Posterior cingulate gyrus (tissue), 11 donors: ENCODE data around the gene PLCG2.

Experiments used
- DNase-seq, 10 donors: peaks; one replicate each; pipeline versions ENCODE4 v3.0.0 to v3.0.0-alpha.2; 2020 to 2021; ENCODE audit warnings: mixed read lengths in 3 of 10
- intact Hi-C: fragments of 100-400 bp; cut with DNase I; formaldehyde crosslinking; loops from one replicate; pipeline ENCODE4 v1.15.1; 2023

Gene PLCG2

GRCh38 chr16:81836279-81837054 lies 57.4 kb downstream of the PLCG2 start:
- intact Hi-C loops = no loop called here

DNA sequence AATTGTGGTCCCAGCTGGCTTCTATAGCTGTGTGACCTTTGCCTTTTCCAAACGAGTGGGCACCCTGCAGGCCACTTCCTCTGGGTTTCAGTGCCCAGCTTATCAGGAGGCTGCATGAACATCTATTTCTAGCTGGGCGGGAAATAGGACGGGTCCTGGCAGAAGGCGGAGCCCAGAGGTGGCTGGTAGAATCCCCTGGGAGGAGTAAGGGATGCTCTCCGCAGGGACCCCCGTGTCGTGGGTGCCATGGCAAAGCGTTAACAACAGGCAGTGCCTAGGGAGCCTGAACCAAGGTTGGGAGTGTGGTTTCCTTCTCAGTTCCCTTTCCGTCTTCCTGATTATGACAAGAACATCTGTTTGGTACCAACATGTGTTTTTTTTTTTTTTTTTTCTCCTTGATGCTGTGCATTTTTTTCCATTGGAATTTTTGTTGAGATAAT lies 58.2 kb downstream of the PLCG2 start:
- intact Hi-C loops = no loop called here

More at GRCh38 chr16:81836279-81837054, 57.4 kb downstream of the PLCG2 start:
- DNase-seq = no peak

GRCh38 chr16:81838794-81839193 lies 59.7 kb downstream of the PLCG2 start:
- DNase-seq = no peak
- intact Hi-C loops = no loop called here

More for the DNA sequence above, 58.2 kb downstream of the PLCG2 start:
- no peak for DNase-seq

DNA sequence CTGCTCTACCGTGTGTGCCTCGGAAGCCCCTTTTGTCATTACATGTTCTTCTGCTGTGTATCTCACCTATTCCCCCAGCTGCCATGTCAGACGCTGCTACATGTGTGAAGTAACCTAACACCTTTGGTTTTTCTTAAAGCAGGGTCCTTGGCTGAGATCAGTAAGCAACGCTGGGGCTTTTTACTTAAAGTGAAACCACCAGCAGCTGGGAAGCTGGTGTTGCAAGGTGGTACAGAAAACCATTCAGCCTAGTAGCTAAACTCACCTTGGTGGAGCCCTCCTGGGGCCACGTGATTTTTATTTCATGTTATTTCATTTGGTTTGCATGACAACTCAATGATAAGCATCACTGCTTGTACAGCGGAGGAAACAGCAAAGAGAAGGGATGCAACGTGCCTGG lies 62.6 kb downstream of the PLCG2 start:
- intact Hi-C loops = no loop called here
- no peak for DNase-seq

DNA sequence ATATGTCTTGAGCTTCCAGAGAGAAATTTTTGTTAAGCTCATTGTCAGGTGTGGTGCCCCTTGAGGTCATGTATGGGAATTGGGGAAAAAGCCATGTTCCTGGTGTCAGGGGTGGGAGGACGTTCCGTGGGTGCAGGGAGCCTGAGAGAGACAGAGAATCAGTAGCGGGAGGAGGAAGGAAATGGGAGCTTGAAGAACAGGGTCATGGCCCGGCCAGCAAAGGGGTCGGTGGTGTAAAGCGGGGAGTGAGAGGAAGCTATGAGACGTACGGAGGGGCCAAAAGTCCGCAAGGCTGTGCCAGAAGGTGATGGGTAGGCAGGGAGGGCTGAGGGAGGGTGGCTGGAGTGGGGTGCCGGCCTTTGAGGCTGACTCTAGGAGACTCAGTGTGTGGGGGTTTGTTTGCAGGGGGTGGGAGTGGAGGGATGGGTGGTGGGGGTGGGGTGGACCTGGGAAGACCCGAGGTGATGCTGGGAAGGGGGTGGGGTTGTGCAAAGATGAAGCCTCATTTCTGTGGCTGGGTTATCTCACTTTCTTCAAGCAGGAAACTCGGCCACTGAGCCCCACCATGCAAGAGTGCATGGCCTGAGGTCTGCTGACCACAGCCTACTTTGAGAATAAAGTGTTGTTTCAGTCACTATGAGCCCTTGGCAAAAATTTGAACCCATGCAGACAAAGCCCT lies 63.6 kb downstream of the PLCG2 start:
- DNase-seq = no peak
- intact Hi-C loops = no loop called here

DNA sequence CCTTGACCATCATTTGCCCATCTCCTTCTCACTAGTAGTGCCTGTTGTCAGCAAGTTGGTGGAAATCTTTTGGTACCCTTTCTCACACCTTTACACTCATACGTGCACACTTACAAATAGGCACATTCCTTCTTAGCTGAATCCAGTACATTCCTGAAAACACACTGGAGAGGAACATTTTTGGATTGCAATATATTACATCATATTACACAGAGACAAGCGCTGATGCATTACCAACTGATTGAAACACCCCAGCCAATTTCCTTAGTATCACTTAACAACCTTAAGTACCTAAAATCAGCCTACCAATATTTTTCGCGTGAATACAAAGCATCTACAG lies 64.1 kb downstream of the PLCG2 start:
- DNase-seq = no peak

DNA sequence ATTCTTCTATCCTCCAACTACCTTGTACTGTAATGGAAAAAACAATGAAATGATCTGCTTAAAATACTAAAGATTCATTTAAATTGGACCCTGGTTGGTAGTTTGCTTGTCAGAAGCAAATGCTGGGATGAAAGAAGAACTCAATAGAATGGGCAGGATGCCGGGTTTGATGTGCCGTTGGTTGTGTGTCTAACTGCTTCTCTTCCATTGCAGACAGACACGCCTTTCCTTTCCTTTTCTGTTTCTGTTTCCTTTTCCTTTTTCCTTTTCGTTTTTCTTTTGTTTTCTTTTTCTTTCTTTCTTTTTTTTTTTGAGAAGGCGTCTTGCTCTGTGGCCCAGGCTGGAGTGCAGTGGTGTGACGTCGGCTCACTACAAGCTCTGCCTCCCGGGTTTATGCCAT lies 64.6 kb downstream of the PLCG2 start:
- intact Hi-C loops = no loop called here
- DNase-seq = no peak

More for the DNA sequence above, 64.1 kb downstream of the PLCG2 start:
- intact Hi-C loops = no loop called here

- no peak for DNase-seq
- intact Hi-C loops = no loop called here
Measured at GRCh38 chr16:81846105-81846504, 67.0 kb downstream of the PLCG2 start.

- intact Hi-C loops = no loop called here
- DNase-seq = no peak
Measured at GRCh38 chr16:81848306-81848853, 69.3 kb downstream of the PLCG2 start.

DNA sequence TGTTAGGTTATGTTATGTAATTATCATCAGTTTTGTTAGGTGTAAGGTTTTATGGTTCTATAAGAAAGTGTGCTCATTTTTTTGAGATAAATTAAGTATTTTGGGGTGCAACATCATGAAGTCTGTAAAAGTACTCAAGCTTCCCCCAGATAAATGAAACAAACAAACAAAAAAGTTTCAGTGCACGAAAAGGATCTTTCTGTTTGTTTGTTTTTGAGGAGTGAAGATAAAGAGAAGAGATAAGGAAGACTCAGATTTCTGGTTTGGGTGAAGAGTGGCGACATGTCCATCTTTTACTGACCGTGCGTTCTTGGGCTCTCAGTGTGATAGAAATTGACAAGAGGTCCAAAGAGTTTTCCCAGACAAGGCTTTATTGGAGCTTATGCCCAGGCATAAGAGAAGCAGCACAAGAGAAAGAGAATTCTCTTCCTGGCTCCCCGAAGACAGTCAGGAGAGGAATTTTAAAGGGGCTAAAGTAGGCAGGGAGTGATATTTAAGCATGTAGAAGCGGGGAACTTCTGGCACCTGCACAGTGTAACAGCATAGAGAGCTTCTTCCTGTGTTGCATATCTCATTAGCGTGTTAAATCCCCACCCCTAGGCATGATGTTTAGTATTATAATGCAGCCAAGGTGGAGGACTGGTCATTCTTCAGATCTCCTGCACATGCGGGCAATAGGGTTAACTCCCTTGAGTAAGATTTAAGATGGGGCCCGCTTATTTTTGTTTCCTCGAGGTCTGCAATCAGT lies 71.3 kb downstream of the PLCG2 start:
- intact Hi-C loops = no loop called here
- DNase-seq = no peak

DNA sequence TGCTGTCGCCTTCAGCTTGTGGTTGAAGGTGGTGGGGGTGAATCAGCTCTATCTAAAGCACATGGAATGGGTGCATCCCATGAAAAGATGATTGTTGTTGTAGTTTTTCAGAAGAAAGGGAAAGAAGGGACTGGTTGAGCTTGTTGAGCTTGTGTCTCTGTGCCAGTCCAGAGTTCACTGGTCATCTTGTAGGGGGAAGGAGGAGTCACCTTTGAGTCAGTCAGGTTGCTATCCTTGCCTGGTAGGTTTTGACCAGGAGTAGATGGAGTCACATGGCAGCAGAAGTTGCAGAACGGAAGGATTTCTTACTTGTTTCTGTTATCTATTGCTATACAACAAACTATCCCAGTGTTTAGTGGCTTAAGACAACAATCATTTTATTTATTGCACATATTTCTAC lies 73.3 kb downstream of the PLCG2 start:
- no peak for DNase-seq
- intact Hi-C loops = no loop called here

DNA sequence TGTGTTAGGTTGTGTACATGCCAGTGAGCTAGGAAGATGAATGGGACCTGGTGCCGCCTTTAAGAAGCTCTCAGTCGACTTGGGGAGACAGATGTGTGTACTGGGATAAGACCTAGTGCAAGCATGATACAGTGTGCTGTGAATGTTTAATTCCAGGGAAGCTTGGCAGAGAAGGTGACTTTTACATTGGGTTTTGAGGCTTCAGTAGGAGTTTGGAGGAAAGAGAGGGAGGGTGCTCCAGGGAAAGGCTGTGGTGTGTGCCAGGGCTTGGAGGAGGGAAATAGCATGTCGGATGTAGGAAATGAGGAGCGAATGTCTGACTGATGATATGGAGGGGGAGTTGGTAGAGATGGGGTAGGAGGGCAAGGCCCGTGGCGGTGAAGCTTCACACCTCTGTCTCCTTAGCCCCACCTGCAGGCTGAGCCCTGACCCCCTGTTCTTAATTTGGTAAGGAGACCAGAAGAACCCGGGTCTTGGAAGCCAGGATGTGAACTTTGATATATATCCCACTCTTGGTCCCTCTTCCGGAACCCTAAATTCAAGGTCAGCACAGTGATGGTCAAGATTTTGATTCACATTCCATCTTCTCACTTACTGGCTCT lies 76.6 kb downstream of the PLCG2 start:
- intact Hi-C loops = no loop called here
- no peak for DNase-seq

GRCh38 chr16:81860287-81861266 lies 81.5 kb downstream of the PLCG2 start:
- no peak for DNase-seq
- intact Hi-C loops = loop anchor here (10.0 kb wide), 1 partner anchor 306 kb away; no protein-coding TSS in a partner anchor

GRCh38 chr16:81861503-81861902 lies 82.4 kb downstream of the PLCG2 start:
- intact Hi-C loops = loop anchor here (10.0 kb wide), 1 partner anchor 307 kb away; no protein-coding TSS in a partner anchor

GRCh38 chr16:81861915-81862314 lies 82.8 kb downstream of the PLCG2 start:
- DNase-seq = no peak
- intact Hi-C loops = loop anchor here (10.0 kb wide), 1 partner anchor 307 kb away; no protein-coding TSS in a partner anchor

More at GRCh38 chr16:81861503-81861902, 82.4 kb downstream of the PLCG2 start:
- DNase-seq = no peak

GRCh38 chr16:81863630-81864352 lies 84.7 kb downstream of the PLCG2 start:
- intact Hi-C loops = loop anchor here (10.0 kb wide), 1 partner anchor 309 kb away; no protein-coding TSS in a partner anchor
- no peak for DNase-seq

DNA sequence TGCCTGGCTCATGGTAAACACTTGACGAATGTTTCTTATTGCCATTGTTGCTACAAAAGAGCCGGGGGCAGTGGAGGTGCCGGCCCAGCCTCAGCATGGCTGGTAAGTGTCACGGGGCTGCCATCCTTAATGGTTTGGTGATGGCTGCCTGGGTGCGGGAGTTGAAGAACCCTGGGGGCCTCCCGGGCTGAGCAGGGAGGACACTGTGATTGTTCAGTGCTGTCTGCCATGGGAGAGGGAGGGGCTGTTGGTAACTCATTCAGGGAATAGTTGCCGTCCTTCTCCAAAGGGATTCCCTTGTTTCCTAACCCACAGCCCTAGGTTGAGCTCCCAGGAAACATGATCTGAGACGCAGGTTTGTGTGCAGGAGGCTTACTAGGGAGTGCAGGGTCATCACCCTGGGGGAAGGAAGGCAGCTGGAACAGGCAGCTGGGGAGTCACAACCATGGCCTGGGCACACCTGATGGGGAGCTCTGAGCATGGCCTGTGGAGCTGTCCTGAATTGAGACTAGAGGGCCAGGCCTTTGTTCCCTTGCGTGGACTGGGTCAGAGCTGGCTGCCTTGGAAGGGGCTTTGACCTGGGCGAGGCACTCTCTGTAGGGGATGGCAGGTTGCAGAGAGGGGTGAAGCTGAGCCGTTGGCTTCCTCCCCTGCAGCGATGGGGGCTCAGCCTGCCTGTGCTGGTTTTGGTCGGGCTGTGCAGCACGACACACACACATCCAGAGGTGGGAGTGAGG lies 85.7 kb downstream of the PLCG2 start:
- peak in 1 of 10 donors; percentile 78 for DNase-seq
- intact Hi-C loops = loop anchor here (10.0 kb wide), 1 partner anchor 310 kb away; no protein-coding TSS in a partner anchor
